HepG2 (cell line): ENCODE data around the gene TUBB4B. TPM values are rescaled to one million over a fixed set of nuclear protein-coding genes. Genes with fewer than 3 reads are reported as not detected.
A peak's percentile ranks its signal among the peaks of the same experiment; 100 is the strongest.

ENCODE experiments used
- ARID5B ChIP-seq: IDR thresholded peaks from 2 replicates; pipeline ENCODE4 v1.4.0; 2020; ENCODE audit warnings: mild to moderate bottlenecking, missing genetic modification reagents
- BCLAF1 ChIP-seq: fragments of 450-650 bp; IDR thresholded peaks from 2 replicates; pipeline ENCODE4 v1.6.1; 2017; ENCODE audit warnings: mild to moderate bottlenecking
- E2F2 ChIP-seq: sonication (generic); formaldehyde crosslinking; IDR thresholded peaks from 2 replicates; pipeline ENCODE4 v1.4.0; 2020; ENCODE audit warnings: missing genetic modification reagents, borderline replicate concordance
- ELF3 ChIP-seq: IDR thresholded peaks from 2 replicates; pipeline ENCODE4 v1.6.1; 2016; ENCODE audit warnings: missing genetic modification reagents, missing compliant biosample characterization
- FOXP4 ChIP-seq: sonication (generic); formaldehyde crosslinking; IDR thresholded peaks from 2 replicates; pipeline ENCODE4 v1.4.0; 2020; ENCODE audit warnings: missing genetic modification reagents
- KDM6A ChIP-seq: IDR thresholded peaks from 2 replicates; pipeline ENCODE4 v1.6.1; 2016; ENCODE audit warnings: low read depth
- MAFF ChIP-seq: IDR thresholded peaks from 2 replicates; pipeline ENCODE4 v1.6.1; 2011; ENCODE audit warnings: low read depth, low read length, improper control_type of control experiment
- MIER2 ChIP-seq: IDR thresholded peaks from 2 replicates; pipeline ENCODE4 v1.6.1; 2016; ENCODE audit warnings: missing biosample characterization, missing genetic modification reagents
- NFYC ChIP-seq: IDR thresholded peaks from 2 replicates; pipeline ENCODE4 v1.6.1; 2016; ENCODE audit warnings: missing genetic modification reagents, missing compliant biosample characterization
- PAXIP1 ChIP-seq: sonication (generic); formaldehyde crosslinking; conservative IDR thresholded peaks from 2 replicates; pipeline ENCODE4 v1.4.0; 2020; ENCODE audit warnings: mild to moderate bottlenecking, missing genetic modification reagents, moderate library complexity
- POLR2AphosphoS2 ChIP-seq: IDR thresholded peaks from 2 replicates; pipeline ENCODE4 v1.6.1; 2011; ENCODE audit warnings: low read depth, low read length, improper control_type of control experiment
- RFX5 ChIP-seq: IDR thresholded peaks from 2 replicates; pipeline ENCODE4 v1.6.1; 2011; ENCODE audit warnings: low read depth, low read length, improper control_type of control experiment
- TRIM24 ChIP-seq: sonication (generic); formaldehyde crosslinking; IDR thresholded peaks from 2 replicates; pipeline ENCODE4 v1.8.0; 2022; ENCODE audit warnings: mild to moderate bottlenecking, missing genetic modification reagents
- ZNF333 ChIP-seq: sonication (generic); formaldehyde crosslinking; IDR thresholded peaks from 2 replicates; pipeline ENCODE4 v1.4.0; 2020; ENCODE audit warnings: mild to moderate bottlenecking, missing genetic modification reagents, borderline replicate concordance
- ZNF552 ChIP-seq: sonication (generic); formaldehyde crosslinking; IDR thresholded peaks from 2 replicates; pipeline ENCODE4 v1.9.0; 2022; ENCODE audit warnings: missing genetic modification reagents, mild to moderate bottlenecking, borderline replicate concordance
- polyA plus RNA-seq, 8 experiments: library from polyadenylated mRNA; depleted of rRNA in 3 of 8; stranded (reverse) in 7 of 8; unstranded in 1 of 8; fragments of >200 nt; fragmentation: Illumina TruSeq in 4 of 8; extraction: Trizol in 4 of 8; gene quantifications; 2 replicates each; pipeline versions ENCODE4 v1.2.1 to v1.2.3, GENCODE V29; 2011 to 2016; ENCODE audit warnings: low read depth in 4 of 8, missing spikeins in 1 of 8, mixed read lengths in 1 of 8; ENCODE audit not compliant: insufficient read depth in 1 of 8
- total RNA-seq, 5 experiments: library from RNA; depleted of rRNA; stranded (reverse); fragments of >200 nt; fragmentation: Illumina TruSeq; extraction: Trizol; gene quantifications; 2 replicates each; pipeline ENCODE4 v1.2.3, GENCODE V29; 2016; ENCODE audit warnings: low read depth in 1 of 5

TUBB4B gene
- total and polyA plus RNA-seq, 2 of the 13 experiments (the other 11 are each of a cell fraction or from before 2014, with no cell fraction given): 182 to 412 TPM

GRCh38 chr9:137198051-137198901 is 42.8 kb upstream of the TUBB4B start (continued):
- no peak for TF ChIP-seq ZNF552 (CRISPR knock-in tag)
- no peak for TF ChIP-seq MIER2 (CRISPR knock-in tag)
- TF ChIP-seq RFX5: no peak
- TF ChIP-seq FOXP4 (CRISPR knock-in tag): no peak
- TF ChIP-seq BCLAF1: no peak
- no peak for TF ChIP-seq POLR2AphosphoS2
- no peak for TF ChIP-seq MAFF
- 0 out of 2 replicates have a peak, but pooled peaks have one; percentile 18 for TF ChIP-seq NFYC (CRISPR knock-in tag)
- TF ChIP-seq ARID5B (CRISPR knock-in tag): peak; percentile 49; the same call in 1 of the 2 replicates
- TF ChIP-seq KDM6A (CRISPR knock-in tag): no peak
- TF ChIP-seq ELF3 (CRISPR knock-in tag): peak; percentile 37; the same call in 1 of the 2 replicates
- TF ChIP-seq TRIM24: no peak
- no peak for TF ChIP-seq E2F2 (CRISPR knock-in tag)
- 0 out of 2 replicates have a peak, but pooled peaks have one; percentile 22 for TF ChIP-seq PAXIP1 (CRISPR knock-in tag)
- 0 out of 2 replicates have a peak, but pooled peaks have one; percentile 4 for TF ChIP-seq ZNF333
